GM19397 (cell line): Measurements from ENCODE around the gene NDUFA3.
"Not testable (repeated sequence)": the region's sequence is repeated elsewhere in the genome, so short reads cannot be mapped to it uniquely, and the experiment has no call there.

ENCODE experiments used
- ATAC-seq: cut with Tn5 transposase; IDR thresholded peaks from one replicate; pipeline ENCODE4 v1.9.1; 2021; ENCODE audit warnings: mild to moderate bottlenecking, moderate library complexity; ENCODE audit not compliant: unreplicated experiment

The NDUFA3 gene

GRCh38 chr19:54102421-54103169, at the start of gene NDUFA3:
Gene NDUFA3 (plus strand): TSS chr19:54102855. CDS start chr19:54102879, 24 bp downstream.
- ATAC-seq: peak; percentile 95

- no peak for ATAC-seq
Measured at GRCh38 chr19:54062643-54063042, 40.0 kb upstream of the NDUFA3 start.

GRCh38 chr19:54063350-54064116, 39.1 kb upstream of the NDUFA3 start, which contains the start of gene VSTM1:
Gene VSTM1 (minus strand): TSS chr19:54063897. CDS start chr19:54063777, 120 bp downstream.
- ATAC-seq: no peak

- ATAC-seq: no peak
Measured at GRCh38 chr19:54069470-54069869, 33.2 kb upstream of the NDUFA3 start.

- no peak for ATAC-seq
Measured at GRCh38 chr19:54073829-54074228, 28.8 kb upstream of the NDUFA3 start.

GRCh38 chr19:54074851-54075250, 27.8 kb upstream of the NDUFA3 start:
- no peak for ATAC-seq

- ATAC-seq: no peak
Measured at GRCh38 chr19:54077334-54077733, 25.3 kb upstream of the NDUFA3 start.

GRCh38 chr19:54081032-54081431, 21.6 kb upstream of the NDUFA3 start, which contains the start of gene TARM1:
Gene TARM1 (minus strand): TSS chr19:54081365. CDS start chr19:54081340, 25 bp downstream.
- no peak for ATAC-seq

- no peak for ATAC-seq
Measured at GRCh38 chr19:54084410-54084809, 18.2 kb upstream of the NDUFA3 start.

- ATAC-seq: no peak
Measured at GRCh38 chr19:54094426-54095000, 8.1 kb upstream of the NDUFA3 start.

- ATAC-seq: no peak
Measured at GRCh38 chr19:54095136-54095858, 7.4 kb upstream of the NDUFA3 start.

- not testable (repeated sequence) for ATAC-seq
Measured at GRCh38 chr19:54095859-54096616, 6.6 kb upstream of the NDUFA3 start.

- ATAC-seq: no peak
Measured at GRCh38 chr19:54096617-54097106, 6.0 kb upstream of the NDUFA3 start.

GRCh38 chr19:54099190-54099902, 3.3 kb upstream of the NDUFA3 start:
- no peak for ATAC-seq

- not testable (repeated sequence) for ATAC-seq
Measured at GRCh38 chr19:54099903-54100255, 2.8 kb upstream of the NDUFA3 start.

- ATAC-seq: no peak
Measured at GRCh38 chr19:54100561-54100960, 2.1 kb upstream of the NDUFA3 start, which contains the start of gene OSCAR. Gene OSCAR (minus strand): TSS chr19:54100803. CDS start chr19:54100792, 11 bp downstream.

- ATAC-seq: no peak
Measured at GRCh38 chr19:54104998-54105715, 2.5 kb downstream of the NDUFA3 start.

- no peak for ATAC-seq
Measured at GRCh38 chr19:54105796-54106195, 3.1 kb downstream of the NDUFA3 start.

- no peak for ATAC-seq
Measured at GRCh38 chr19:54106716-54107115, 4.1 kb downstream of the NDUFA3 start.
